ENCODE measurements around the gene LRP8. TPM values are rescaled to one million over a fixed set of nuclear protein-coding genes. Genes with fewer than 3 reads are reported as not detected.

The LRP8 gene
- total and polyA plus RNA-seq, 2 experiments from 2014 or later: 27.8 to 71.1 TPM

- Histone ChIP-seq H3K27me3 (ENCODE audit: insufficient read depth) (no peaks in the 10 kb centered on the region), H3F3A (replicated peaks; ENCODE audit: low read depth) (peaks cover 6% of the 10 kb centered on the region), H2AFZ (no peak overlapping the region), H3K4me1 (ENCODE audit: insufficient read depth) (no peaks in the 10 kb centered on the region), H3K9me2 (ENCODE audit: insufficient read depth) (no peaks in the 10 kb centered on the region), H4K20me1 (replicated peaks; ENCODE audit: insufficient read depth) (peaks cover 21% of the 10 kb centered on the region), H3K79me2 (replicated peaks; ENCODE audit: insufficient read depth) (no peaks in the 10 kb centered on the region), H3K36me3 (ENCODE audit: insufficient read depth) (peaks cover 79% of the 10 kb centered on the region), H3K4me2 (no peak overlapping the region), H3K4me3 (no peak overlapping the region), H3K27ac (ENCODE audit: low read depth) (no peak overlapping the region)
- H3K27ac Mint-ChIP-seq: no peak overlapping the region
- H3K4me1 Mint-ChIP-seq: no peaks in the 10 kb centered on the region
- DNase-seq (ENCODE audit: low spot score): no peak
- TF ChIP-seq JUNB (IDR thresholded peaks at IDR 0.05; ENCODE audit: unreplicated experiment) (no peak), ZNF331 (CRISPR knock-in tag; IDR thresholded peaks at IDR 0.05; ENCODE audit: low read depth) (no peak), ETS1 (IDR thresholded peaks at IDR 0.05) (no peak), POLR2AphosphoS5 (IDR thresholded peaks at IDR 0.05; ENCODE audit: low read depth) (no peak), REST (IDR thresholded peaks at IDR 0.05; ENCODE audit: unreplicated experiment) (no peak), EZH2phosphoT487 (IDR thresholded peaks at IDR 0.05; ENCODE audit: unreplicated experiment) (no peak), ZNF462 (CRISPR knock-in tag; IDR thresholded peaks at IDR 0.05) (no peak), NANOG (IDR thresholded peaks at IDR 0.05; ENCODE audit: borderline replicate concordance) (no peak), EZH2 (IDR thresholded peaks at IDR 0.05; ENCODE audit: low read depth, unreplicated experiment) (no peak), ZNF114 (CRISPR knock-in tag; IDR thresholded peaks at IDR 0.05) (no peak), STAT1 (IDR thresholded peaks at IDR 0.05; ENCODE audit: unreplicated experiment) (no peak)
- peaks cover 92% of the 10 kb centered on the region for H3K36me3 Mint-ChIP-seq (ENCODE audit: low read depth)
- H3K4me3 Mint-ChIP-seq: no peak overlapping the region
- H3K9me3 Mint-ChIP-seq: no peaks in the 10 kb centered on the region
- ATAC-seq: no peak
- peaks cover 8% of the 10 kb centered on the region for H3K27me3 Mint-ChIP-seq (ENCODE audit: insufficient read depth, low read depth, poor library complexity)
These were observed 72.8 kb downstream of the LRP8 start for GRCh38 chr1:53255031-53255430.
